H9 (cell line): ENCODE results near the gene COL8A1. TPM values are rescaled to one million over a fixed set of nuclear protein-coding genes. Genes with fewer than 3 reads are reported as not detected.

ENCODE experiments used
- DNase-seq: peaks from one replicate; pipeline ENCODE4 v3.0.0-alpha.2; 2017
- H2AFZ ChIP-seq: one replicate; pipeline ENCODE4 v1.6.1; 2013; ENCODE audit warnings: mild to moderate bottlenecking, low read length, control low read depth, moderate library complexity
- H2AK5ac ChIP-seq: 2 replicates; pipeline ENCODE4 v1.6.1; 2013; ENCODE audit warnings: low read length, control low read depth, mixed read lengths; ENCODE audit not compliant: insufficient read length
- H2BK120ac ChIP-seq: one replicate; pipeline ENCODE4 v1.6.1; 2013; ENCODE audit warnings: low read depth, mild to moderate bottlenecking, low read length, control low read depth, inconsistent platforms; ENCODE audit not compliant: poor library complexity, severe bottlenecking
- H2BK12ac ChIP-seq: 2 replicates; pipeline ENCODE4 v1.6.1; 2013; ENCODE audit warnings: low read length, control low read depth, mixed read lengths, low read depth; ENCODE audit not compliant: insufficient read length
- H2BK15ac ChIP-seq: 2 replicates; pipeline ENCODE4 v1.6.1; 2013; ENCODE audit warnings: low read depth, low read length, control low read depth
- H2BK20ac ChIP-seq: one replicate; pipeline ENCODE4 v1.6.1; 2013; ENCODE audit warnings: low read depth, mild to moderate bottlenecking, low read length, control low read depth, inconsistent platforms; ENCODE audit not compliant: poor library complexity, severe bottlenecking
- H2BK5ac ChIP-seq: 2 replicates; pipeline ENCODE4 v1.6.1; 2013; ENCODE audit warnings: low read length, control low read depth, mixed read lengths; ENCODE audit not compliant: insufficient read length
- H3K14ac ChIP-seq: 2 replicates; pipeline ENCODE4 v1.6.1; 2013; ENCODE audit warnings: low read length, control low read depth; ENCODE audit not compliant: insufficient read depth
- H3K18ac ChIP-seq: 2 replicates; pipeline ENCODE4 v1.6.1; 2013; ENCODE audit warnings: low read depth, mild to moderate bottlenecking, mixed read lengths, low read length, control low read depth; ENCODE audit not compliant: insufficient read length
- H3K23ac ChIP-seq: 2 replicates; pipeline ENCODE4 v1.6.1; 2013; ENCODE audit warnings: low read length, control low read depth, mixed read lengths, low read depth; ENCODE audit not compliant: insufficient read length
- H3K23me2 ChIP-seq: 2 replicates; pipeline ENCODE4 v1.6.1; 2013; ENCODE audit warnings: low read depth, mild to moderate bottlenecking, mixed read lengths, low read length, control low read depth; ENCODE audit not compliant: insufficient read length, poor library complexity, severe bottlenecking
- H3K27ac ChIP-seq: 2 replicates; pipeline ENCODE4 v1.5.1; 2013; ENCODE audit warnings: low read length, control low read depth, mixed read lengths, low read depth; ENCODE audit not compliant: insufficient read length
- H3K27me3 ChIP-seq: 2 replicates; pipeline ENCODE4 v1.6.1; 2013; ENCODE audit warnings: low read length, control low read depth, inconsistent platforms; ENCODE audit not compliant: insufficient read depth
- H3K4ac ChIP-seq: 2 replicates; pipeline ENCODE4 v1.6.1; 2013; ENCODE audit warnings: low read depth, mild to moderate bottlenecking, control low read depth, inconsistent platforms, low read length, moderate library complexity
- H3K4me1 ChIP-seq: 2 replicates; pipeline ENCODE4 v1.6.1; 2013; ENCODE audit warnings: low read length, control low read depth, inconsistent platforms; ENCODE audit not compliant: insufficient read depth
- H3K4me2 ChIP-seq: 2 replicates; pipeline ENCODE4 v1.6.1; 2013; ENCODE audit warnings: low read length, control low read depth, mixed read lengths; ENCODE audit not compliant: insufficient read length, insufficient read depth
- H3K56ac ChIP-seq: 2 replicates; pipeline ENCODE4 v1.6.1; 2013; ENCODE audit warnings: low read depth, mild to moderate bottlenecking, mixed read lengths, low read length, control low read depth; ENCODE audit not compliant: insufficient read length
- H3K79me1 ChIP-seq: 2 replicates; pipeline ENCODE4 v1.6.1; 2013; ENCODE audit warnings: low read depth, mild to moderate bottlenecking, moderate library complexity, low read length, control low read depth, inconsistent platforms; ENCODE audit not compliant: insufficient read depth, poor library complexity, severe bottlenecking
- H3K79me2 ChIP-seq: 2 replicates; pipeline ENCODE4 v1.6.1; 2013; ENCODE audit warnings: low read length, control low read depth, inconsistent platforms; ENCODE audit not compliant: insufficient read depth
- H3K9ac ChIP-seq: 2 replicates; pipeline ENCODE4 v1.6.1; 2013; ENCODE audit warnings: low read length, control low read depth, mixed read lengths; ENCODE audit not compliant: insufficient read length; ENCODE audit errors: extremely low read depth
- H3K9me3 ChIP-seq: one replicate; pipeline ENCODE4 v1.6.1; 2013; ENCODE audit warnings: low read depth, low read length, inconsistent platforms; ENCODE audit not compliant: control insufficient read depth
- H3T11ph ChIP-seq: one replicate; pipeline ENCODE4 v1.6.1; 2013; ENCODE audit warnings: mild to moderate bottlenecking, low read length, control low read depth, inconsistent platforms
- H4K20me1 ChIP-seq: one replicate; pipeline ENCODE4 v1.6.1; 2013; ENCODE audit not compliant: control insufficient read depth, insufficient read length, insufficient read depth
- H4K5ac ChIP-seq: 2 replicates; pipeline ENCODE4 v1.6.1; 2013; ENCODE audit warnings: low read depth, mild to moderate bottlenecking, mixed read lengths, low read length, control low read depth; ENCODE audit not compliant: insufficient read length
- H4K8ac ChIP-seq: replicated peaks from 2 replicates; pipeline ENCODE4 v1.6.1; 2013; ENCODE audit warnings: low read length, control low read depth, mixed read lengths, low read depth; ENCODE audit not compliant: insufficient read length
- H4K91ac ChIP-seq: 2 replicates; pipeline ENCODE4 v1.6.1; 2013; ENCODE audit warnings: low read depth, mild to moderate bottlenecking, moderate library complexity, mixed read lengths, low read length, control low read depth; ENCODE audit not compliant: insufficient read length
- H3K27ac Mint-ChIP-seq, 3 experiments: 2 replicates in 2 of 3; 3 replicates in 1 of 3; pipeline ENCODE4 v1.8.0; 2020 to 2021; ENCODE audit warnings: mixed read lengths in 3 of 3, mild to moderate bottlenecking in 1 of 3, moderate library complexity in 1 of 3
- H3K27me3 Mint-ChIP-seq: 2 replicates; pipeline ENCODE4 v1.8.0; 2021; ENCODE audit warnings: low read depth, mild to moderate bottlenecking, moderate library complexity, mixed read lengths
- H3K36me3 Mint-ChIP-seq, 3 experiments: 2 replicates in 2 of 3; 3 replicates in 1 of 3; pipeline ENCODE4 v1.8.0; 2020 to 2021; ENCODE audit warnings: low read depth in 3 of 3, mixed read lengths in 3 of 3; ENCODE audit not compliant: insufficient read depth in 1 of 3
- H3K4me1 Mint-ChIP-seq, 2 experiments: 2 replicates each; pipeline ENCODE4 v1.8.0; 2020; ENCODE audit warnings: mixed read lengths in 2 of 2
- H3K4me3 Mint-ChIP-seq, 2 experiments: 2 replicates in 1 of 2; 3 replicates in 1 of 2; pipeline ENCODE4 v1.8.0; 2020 to 2021; ENCODE audit warnings: mild to moderate bottlenecking in 2 of 2, mixed read lengths in 2 of 2, moderate library complexity in 1 of 2
- H3K9me3 Mint-ChIP-seq, 2 experiments: 2 replicates in 1 of 2; 3 replicates in 1 of 2; pipeline ENCODE4 v1.8.0; 2020; ENCODE audit warnings: mild to moderate bottlenecking in 2 of 2, mixed read lengths in 2 of 2, moderate library complexity in 1 of 2
- WGBS: extraction: QIAGEN DNeasy Blood & Tissue Kit; methylation state at CpG from one replicate; pipeline ENCODE4 v1.1.7; 2013; ENCODE audit warnings: missing lambda C conversion rate, low lambda C conversion rate, mixed read lengths; ENCODE audit not compliant: insufficient read length; ENCODE audit errors: extremely low coverage; 5-methylcytosine and 5-hydroxymethylcytosine counted together
- total RNA-seq: library from RNA; stranded (reverse); gene quantifications from 2 replicates; pipeline ENCODE4 v1.2.1, GENCODE V29; 2021
- TF ChIP-seq, protein P1 (sequence below): fragments of 200-600 bp; sonication (generic); conservative IDR thresholded peaks from 3 replicates; pipeline ENCODE4 v1.8.0; 2021; ENCODE audit warnings: antibody characterized with exemption, mild to moderate bottlenecking

COL8A1 gene
- total RNA-seq, 1 experiment from 2014 or later: 0.17 TPM

DNA sequence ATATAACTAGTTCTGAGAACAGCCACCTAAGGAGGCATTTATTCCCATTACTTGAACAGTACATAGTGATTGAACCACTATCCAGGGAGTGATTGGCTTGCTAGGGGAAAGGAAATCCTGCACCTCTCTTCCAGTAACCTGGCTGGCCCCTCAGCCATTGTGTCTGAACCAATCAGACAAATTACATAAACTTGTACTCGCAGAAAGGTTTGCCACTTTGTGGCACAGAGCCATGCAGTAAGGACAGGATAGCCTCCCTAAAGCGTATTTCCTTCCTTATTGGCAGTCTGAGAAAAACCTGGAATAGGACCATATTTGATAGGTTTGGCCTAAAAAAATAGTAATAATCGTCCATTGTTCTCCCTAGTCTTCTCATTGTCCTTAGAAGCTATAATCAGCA lies 198.3 kb downstream of the COL8A1 start:
- H4K5ac ChIP-seq: no peak overlapping the region

More for the DNA sequence above, 198.3 kb downstream of the COL8A1 start:
- Histone ChIP-seq H3K56ac (no peak overlapping the region), H2BK15ac (no peak overlapping the region), H3K79me2 (peaks cover 3% of the 10 kb centered on the region; the same call in 1 of the 2 replicates), H2BK5ac (no peak overlapping the region), H3K4ac (no peak overlapping the region), H3K23me2 (no peaks in the 10 kb centered on the region), H2BK12ac (no peak overlapping the region), H3K9me3 (no peaks in the 10 kb centered on the region), H3K18ac (no peak overlapping the region), H3K4me1 (no peaks in the 10 kb centered on the region), H2AFZ (no peak overlapping the region), H3K4me2 (no peak overlapping the region), H3K14ac (no peak overlapping the region), H2BK20ac (no peak overlapping the region), H3K23ac (no peak overlapping the region), H3K27me3 (no peaks in the 10 kb centered on the region), H3T11ph (no peak overlapping the region), H3K79me1 (peaks cover 6% of the 10 kb centered on the region), H4K91ac (no peak overlapping the region), H4K8ac (no peak overlapping the region), H3K27ac (no peak overlapping the region), H2AK5ac (no peak overlapping the region), H3K9ac (no peak overlapping the region), H4K20me1 (no peaks in the 10 kb centered on the region), H2BK120ac (no peak overlapping the region)
- WGBS: no CpG with 5 or more reads among the region's 3 CpGs
- no peak for DNase-seq
- Mint-ChIP-seq H3K36me3 (no peaks in the 10 kb centered on the region), H3K27me3 (no peaks in the 10 kb centered on the region), H3K9me3 (no peaks in the 10 kb centered on the region), H3K4me1 (peaks cover 0 to 2% of the 10 kb centered on the region in 2 experiments; a peak in 1 of 4 replicates), H3K27ac (no peak overlapping the region), H3K4me3 (no peak overlapping the region)
- TF ChIP-seq, protein P1, sequence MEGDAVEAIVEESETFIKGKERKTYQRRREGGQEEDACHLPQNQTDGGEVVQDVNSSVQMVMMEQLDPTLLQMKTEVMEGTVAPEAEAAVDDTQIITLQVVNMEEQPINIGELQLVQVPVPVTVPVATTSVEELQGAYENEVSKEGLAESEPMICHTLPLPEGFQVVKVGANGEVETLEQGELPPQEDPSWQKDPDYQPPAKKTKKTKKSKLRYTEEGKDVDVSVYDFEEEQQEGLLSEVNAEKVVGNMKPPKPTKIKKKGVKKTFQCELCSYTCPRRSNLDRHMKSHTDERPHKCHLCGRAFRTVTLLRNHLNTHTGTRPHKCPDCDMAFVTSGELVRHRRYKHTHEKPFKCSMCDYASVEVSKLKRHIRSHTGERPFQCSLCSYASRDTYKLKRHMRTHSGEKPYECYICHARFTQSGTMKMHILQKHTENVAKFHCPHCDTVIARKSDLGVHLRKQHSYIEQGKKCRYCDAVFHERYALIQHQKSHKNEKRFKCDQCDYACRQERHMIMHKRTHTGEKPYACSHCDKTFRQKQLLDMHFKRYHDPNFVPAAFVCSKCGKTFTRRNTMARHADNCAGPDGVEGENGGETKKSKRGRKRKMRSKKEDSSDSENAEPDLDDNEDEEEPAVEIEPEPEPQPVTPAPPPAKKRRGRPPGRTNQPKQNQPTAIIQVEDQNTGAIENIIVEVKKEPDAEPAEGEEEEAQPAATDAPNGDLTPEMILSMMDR: no peak
